HEK293 (cell line): Measurements from ENCODE around the gene CCNI2.

Experiments
- REST ChIP-seq: fragments of 450-650 bp; formaldehyde crosslinking; IDR thresholded peaks from 2 replicates; pipeline ENCODE4 v1.5.1; 2016; ENCODE audit warnings: missing biosample characterization, missing genetic modification characterization
- ZNF501 ChIP-seq: fragments of 450-650 bp; formaldehyde crosslinking; IDR thresholded peaks from 2 replicates; pipeline ENCODE4 v1.5.1; 2016; ENCODE audit warnings: missing biosample characterization, missing genetic modification characterization

GRCh38 chr5:132742158-132742557 is 5.1 kb upstream of the CCNI2 start:
- TF ChIP-seq REST (tag by site-specific recombination) (no peak), ZNF501 (tag by site-specific recombination) (no peak)
